ENCODE results near the gene RNF31.

GRCh38 chr14:24122416-24122815, 24.9 kb upstream of the RNF31 start:
- TF ChIP-seq CTCF (IDR thresholded peaks at IDR 0.05), result no peak
- TF ChIP-seq POLR2A (IDR thresholded peaks at IDR 0.05), result no peak
- no peak for TF ChIP-seq EP300 (IDR thresholded peaks at IDR 0.05)

All from ovary (tissue), 3 donors.